ENCODE data around the gene OGG1.

DNA sequence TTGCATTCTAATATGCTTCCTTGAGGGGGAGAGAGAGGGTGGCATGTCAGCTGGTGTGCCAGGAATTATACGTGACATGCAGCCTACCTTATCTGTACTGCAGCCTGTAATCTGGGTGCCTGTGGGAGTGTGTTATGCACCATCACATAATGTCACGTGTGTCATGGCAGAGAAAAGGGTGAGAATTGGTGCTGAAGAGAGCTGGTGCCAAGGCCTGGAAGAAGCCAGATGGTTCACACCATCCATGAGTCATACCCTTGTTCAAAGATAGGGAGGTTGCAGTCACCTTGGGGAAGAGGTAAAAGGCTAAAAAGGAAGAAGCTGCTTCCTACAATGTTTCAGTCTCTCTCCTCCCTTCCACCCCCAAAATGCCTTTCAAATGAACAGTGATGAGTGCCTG, 12.9 kb upstream of the OGG1 start:
- TF ChIP-seq CTCF (IDR thresholded peaks at IDR 0.05), result no peak
- no peak for TF ChIP-seq POLR2A (IDR thresholded peaks at IDR 0.05)

Data from right lobe of liver (tissue), 4 donors.